ENCODE data around the gene HARS1.

HARS1 gene

GRCh38 chr5:140630292-140631035 lies 60.7 kb downstream of the HARS1 start:
- TF ChIP-seq TAF1 (IDR thresholded peaks at IDR 0.05; ENCODE audit: borderline replicate concordance, insufficient read depth, low read length) (no peak), SIN3A (IDR thresholded peaks at IDR 0.05; ENCODE audit: borderline replicate concordance, insufficient read depth, low read length) (no peak), POLR2AphosphoS5 (IDR thresholded peaks at IDR 0.05; ENCODE audit: low read depth, low read length) (no peak), REST (IDR thresholded peaks at IDR 0.05; ENCODE audit: insufficient read depth in 1 of 2, low read depth in 2 of 2, low read length in 2 of 2) (no peak), FOXP2 (optimal IDR thresholded peaks at IDR 0.05; ENCODE audit: borderline replicate concordance, extremely low read depth, extremely low read length, insufficient read depth) (no peak)

- TF ChIP-seq SIN3A (IDR thresholded peaks at IDR 0.05; ENCODE audit: borderline replicate concordance, insufficient read depth, low read length) (no peak), POLR2AphosphoS5 (IDR thresholded peaks at IDR 0.05; ENCODE audit: low read depth, low read length) (no peak), TAF1 (IDR thresholded peaks at IDR 0.05; ENCODE audit: borderline replicate concordance, insufficient read depth, low read length) (no peak), FOXP2 (optimal IDR thresholded peaks at IDR 0.05; ENCODE audit: borderline replicate concordance, extremely low read depth, extremely low read length, insufficient read depth) (no peak), REST (IDR thresholded peaks at IDR 0.05; ENCODE audit: insufficient read depth in 1 of 2, low read depth in 2 of 2, low read length in 2 of 2) (no peak)
Measured at GRCh38 chr5:140628711-140629110, 62.5 kb downstream of the HARS1 start.

- TF ChIP-seq TAF1 (IDR thresholded peaks at IDR 0.05; ENCODE audit: borderline replicate concordance, insufficient read depth, low read length) (no peak), FOXP2 (optimal IDR thresholded peaks at IDR 0.05; ENCODE audit: borderline replicate concordance, extremely low read depth, extremely low read length, insufficient read depth) (no peak), SIN3A (IDR thresholded peaks at IDR 0.05; ENCODE audit: borderline replicate concordance, insufficient read depth, low read length) (no peak), POLR2AphosphoS5 (IDR thresholded peaks at IDR 0.05; ENCODE audit: low read depth, low read length) (no peak), REST (IDR thresholded peaks at IDR 0.05; ENCODE audit: insufficient read depth in 1 of 2, low read depth in 2 of 2, low read length in 2 of 2) (no peak)
Measured at GRCh38 chr5:140627972-140628371, 63.2 kb downstream of the HARS1 start.

Measured in PFSK-1 (cell line).